GM21423 (cell line): ENCODE data around the gene TBX4.

Experiments
- ATAC-seq: cut with Tn5 transposase; IDR thresholded peaks from one replicate; pipeline ENCODE4 v1.9.1; 2021; ENCODE audit warnings: mild to moderate bottlenecking, moderate library complexity; ENCODE audit not compliant: unreplicated experiment

The TBX4 gene

DNA sequence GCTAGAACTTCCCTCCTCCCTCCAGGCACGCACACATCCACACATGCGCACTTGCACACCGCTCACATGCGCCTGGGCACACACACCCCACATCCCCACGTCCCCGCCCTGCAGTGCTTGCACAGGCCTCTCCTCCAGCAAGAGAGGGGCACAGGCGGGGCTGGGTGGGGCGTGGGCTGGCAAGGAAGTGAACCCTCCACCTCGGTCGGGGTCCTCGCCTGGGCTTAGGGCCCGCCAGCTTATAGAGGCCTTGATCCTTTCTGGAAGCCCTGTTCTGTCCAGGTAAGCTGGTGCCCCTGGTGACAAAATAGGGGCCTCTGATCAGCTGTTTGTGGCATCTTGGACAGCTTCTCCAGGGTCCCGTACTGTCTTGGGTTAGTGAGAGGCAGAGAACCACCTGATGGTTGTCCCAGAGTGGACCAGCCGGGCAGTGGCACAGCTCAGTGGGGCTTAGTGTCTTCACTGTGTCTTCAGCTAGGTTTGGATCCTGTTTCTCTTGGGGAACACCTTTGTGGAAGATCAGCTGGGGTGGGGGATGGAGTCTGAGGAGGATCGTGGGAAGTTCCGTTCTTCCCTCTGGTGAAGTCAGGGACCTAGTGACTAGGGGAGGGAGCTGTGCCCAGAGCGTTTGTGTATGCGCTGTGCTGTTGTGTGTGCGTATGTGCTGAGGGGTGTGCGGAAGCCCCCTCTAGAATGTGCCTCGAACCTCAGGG, 12.1 kb downstream of the TBX4 start:
- no peak for ATAC-seq

- ATAC-seq, result no peak
These were observed 12.6 kb downstream of the TBX4 start for GRCh38 chr17:61464843-61465180.

DNA sequence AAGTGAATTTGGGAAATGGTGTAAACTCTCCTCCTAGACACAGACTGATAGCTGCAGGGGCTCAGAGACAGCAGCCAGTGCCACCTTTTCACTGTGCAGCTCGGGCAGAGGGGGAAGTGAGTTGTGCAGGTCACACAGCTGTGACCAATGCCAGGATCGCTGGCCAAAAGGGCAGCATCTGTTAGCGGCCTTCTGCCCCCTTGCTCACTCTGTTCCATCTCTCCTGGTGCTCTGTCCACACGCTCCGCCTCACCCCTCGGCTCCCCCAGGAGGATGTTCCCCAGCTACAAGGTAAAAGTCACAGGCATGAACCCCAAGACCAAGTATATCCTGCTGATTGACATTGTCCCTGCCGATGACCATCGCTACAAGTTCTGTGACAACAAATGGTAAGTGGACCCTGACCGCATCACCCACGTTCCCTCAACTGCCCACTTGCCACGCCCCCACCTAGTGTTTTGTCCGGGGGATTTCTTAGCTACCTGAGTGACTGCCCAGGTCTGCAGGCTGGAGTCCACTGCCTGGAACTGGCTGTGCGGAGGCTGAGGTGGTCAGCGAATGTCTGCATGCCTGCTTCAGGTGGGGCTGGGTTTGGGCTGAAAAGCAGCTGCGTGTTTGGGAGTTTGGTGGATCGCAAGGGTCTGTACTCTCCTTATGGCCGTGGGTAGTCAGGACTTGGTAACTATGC, 13.5 kb downstream of the TBX4 start:
- no peak for ATAC-seq

- ATAC-seq, result no peak
These were observed 14.0 kb downstream of the TBX4 start for GRCh38 chr17:61466246-61466645.

DNA sequence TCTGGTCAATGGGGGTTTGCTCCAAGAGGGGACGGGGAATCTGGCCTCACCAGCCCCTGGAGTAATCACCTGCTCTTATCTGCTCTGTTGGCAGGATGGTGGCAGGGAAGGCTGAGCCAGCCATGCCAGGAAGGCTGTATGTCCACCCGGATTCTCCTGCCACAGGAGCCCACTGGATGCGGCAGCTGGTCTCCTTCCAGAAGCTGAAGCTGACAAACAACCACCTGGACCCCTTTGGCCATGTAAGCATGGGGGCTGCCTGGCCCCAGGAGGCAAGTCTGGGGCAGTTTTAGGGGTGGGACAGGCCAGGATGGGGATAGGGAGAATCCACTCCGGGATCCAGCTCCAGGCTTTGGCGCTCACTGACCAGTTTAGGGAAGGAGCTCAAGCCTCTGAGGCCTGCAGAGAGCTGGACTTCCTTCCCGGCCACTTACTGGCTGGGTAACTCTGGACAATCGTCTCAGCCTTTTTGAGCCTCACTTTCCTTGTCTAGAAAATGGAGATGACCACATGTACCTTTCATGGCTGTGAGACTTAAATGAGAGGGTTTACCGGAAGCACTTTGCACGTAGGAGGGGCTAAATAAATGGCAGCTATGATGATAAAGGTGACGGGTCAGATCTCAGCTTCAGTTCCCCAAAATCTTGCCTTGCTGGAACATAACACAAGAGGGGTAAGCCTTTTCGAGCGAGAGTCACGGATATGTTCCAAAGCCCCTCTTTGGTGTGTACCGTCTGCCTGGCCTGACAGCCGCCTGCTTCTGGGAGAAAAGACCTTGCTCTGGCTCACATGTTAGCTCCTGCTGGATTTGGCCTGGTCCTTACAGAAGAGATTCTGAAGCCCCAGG, 15.4 kb downstream of the TBX4 start:
- no peak for ATAC-seq

GRCh38 chr17:61468263-61468907, 16.2 kb downstream of the TBX4 start:
- no peak for ATAC-seq

DNA sequence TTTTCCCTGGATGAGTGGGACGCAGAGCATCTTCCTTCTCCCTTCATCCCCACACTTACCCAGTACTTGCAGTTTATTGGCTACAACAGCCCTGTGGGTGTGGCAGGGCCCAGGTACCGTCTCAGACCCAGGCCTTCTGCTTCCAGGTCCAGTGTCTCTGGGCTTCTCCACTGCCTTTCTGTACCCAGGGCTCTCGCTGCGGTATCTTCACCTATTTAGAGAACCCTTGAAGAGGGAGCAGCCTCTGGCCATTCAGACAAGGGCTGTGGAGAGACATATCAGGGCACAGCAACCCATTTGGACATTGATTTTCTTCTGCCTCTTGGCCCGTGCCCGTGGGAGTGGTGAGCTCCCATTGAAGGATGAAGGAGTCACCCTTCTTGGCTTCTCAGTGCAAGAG, 17.3 kb downstream of the TBX4 start:
- no peak for ATAC-seq

- no peak for ATAC-seq
These were observed 17.7 kb downstream of the TBX4 start for GRCh38 chr17:61469949-61470348.

DNA sequence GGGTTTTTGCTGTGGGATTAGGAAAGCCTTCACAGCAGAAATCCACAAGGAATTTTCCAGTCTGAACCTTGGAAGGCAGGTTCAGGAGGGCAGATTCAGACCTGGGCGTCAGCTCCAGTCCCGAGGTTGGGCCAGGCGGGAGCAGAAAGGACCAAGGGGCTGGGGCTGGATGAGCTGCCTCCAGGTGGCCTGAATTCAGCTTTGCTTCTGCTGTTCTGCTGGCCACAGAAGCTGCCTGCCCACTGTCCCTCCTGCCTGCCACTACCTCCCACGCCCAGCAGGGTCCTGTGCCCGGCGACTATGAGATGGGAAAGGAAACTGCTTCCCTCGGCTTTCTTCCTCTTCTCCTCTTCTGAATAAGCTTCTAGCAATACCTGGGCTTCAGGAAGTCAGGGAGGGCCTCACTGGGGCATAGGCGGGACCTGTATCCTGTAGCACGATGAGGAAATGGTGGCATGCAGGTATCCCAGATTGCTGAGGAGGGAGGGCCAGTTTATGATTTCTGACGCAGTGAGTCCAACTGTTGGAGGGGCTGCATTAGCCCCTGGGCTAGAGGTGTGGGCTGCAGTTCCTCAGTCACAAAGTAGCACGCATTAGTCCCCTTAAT, 18.4 kb downstream of the TBX4 start:
- no peak for ATAC-seq

GRCh38 chr17:61474235-61474927, 22.2 kb downstream of the TBX4 start:
- ATAC-seq, result no peak

GRCh38 chr17:61474934-61475333, 22.7 kb downstream of the TBX4 start:
- no peak for ATAC-seq

- no peak for ATAC-seq
These were observed 23.5 kb downstream of the TBX4 start for GRCh38 chr17:61475726-61476125.

GRCh38 chr17:61476476-61477203, 24.4 kb downstream of the TBX4 start:
- ATAC-seq, result no peak

GRCh38 chr17:61477204-61477834, 25.1 kb downstream of the TBX4 start:
- no peak for ATAC-seq

GRCh38 chr17:61478026-61478789, 26.0 kb downstream of the TBX4 start:
- ATAC-seq, result no peak

DNA sequence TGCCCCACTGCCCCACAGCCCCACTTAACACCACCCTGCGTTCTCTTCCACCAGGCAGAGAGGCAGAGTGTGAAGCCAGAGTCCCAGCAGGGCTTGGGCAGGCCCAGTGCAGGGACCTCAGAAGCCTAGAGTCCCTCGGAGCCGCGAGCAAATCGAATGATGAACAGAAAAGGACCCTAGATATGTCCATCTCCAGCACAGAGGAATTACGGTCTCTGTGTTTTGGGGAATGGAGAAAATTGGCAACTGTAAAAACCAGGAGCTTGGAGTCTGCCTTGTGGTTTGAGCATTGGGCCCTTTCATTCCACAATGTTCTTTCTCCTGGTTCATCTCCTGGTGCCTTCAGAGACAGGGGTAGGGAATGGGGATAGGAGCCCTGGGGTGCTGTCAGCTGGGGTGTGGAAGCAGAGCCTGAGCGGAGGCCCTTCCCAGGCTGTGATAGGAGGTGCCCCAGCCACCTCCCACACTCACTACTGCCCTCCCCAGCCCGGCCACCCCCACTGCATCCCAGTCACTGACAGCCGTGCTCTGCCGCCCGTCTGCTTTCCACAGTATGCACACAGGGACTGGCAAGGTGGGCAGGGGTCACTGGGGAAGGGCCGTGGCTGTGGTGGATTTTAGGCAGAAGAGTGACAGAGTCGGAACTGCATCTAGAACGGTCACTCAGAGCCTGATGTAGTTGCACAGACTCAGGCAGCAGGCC, 26.7 kb downstream of the TBX4 start:
- no peak for ATAC-seq

GRCh38 chr17:61479493-61480413, 27.5 kb downstream of the TBX4 start:
- ATAC-seq, result no peak
